ENCODE results near the gene MPPED2.

MPPED2 gene

DNA sequence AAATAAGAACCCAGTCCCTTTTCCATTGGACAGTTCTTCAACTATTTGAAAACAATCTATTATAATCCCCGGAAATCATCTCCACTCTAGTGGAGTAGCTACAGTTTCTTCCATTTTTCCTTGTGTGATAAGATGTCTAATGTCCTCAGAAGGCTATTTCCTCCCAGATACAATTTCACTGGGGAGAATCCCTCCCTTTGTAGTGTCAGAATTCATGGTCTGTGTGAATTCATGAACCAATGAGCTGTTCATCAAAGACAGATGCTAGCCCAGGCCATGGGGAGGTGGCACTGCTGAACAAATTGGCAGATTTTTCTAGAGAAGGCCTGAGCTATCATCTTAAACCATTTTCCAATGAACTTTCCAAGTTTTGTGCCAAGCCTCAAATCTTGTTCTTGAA is 45.4 kb downstream of the MPPED2 start:
- TF ChIP-seq MYC (IDR thresholded peaks at IDR 0.05; ENCODE audit: low read depth, low read length) (no peak), POLR2A (IDR thresholded peaks at IDR 0.05; ENCODE audit: extremely low read depth, insufficient read length) (no peak)
- TF ChIP-seq, protein P1, sequence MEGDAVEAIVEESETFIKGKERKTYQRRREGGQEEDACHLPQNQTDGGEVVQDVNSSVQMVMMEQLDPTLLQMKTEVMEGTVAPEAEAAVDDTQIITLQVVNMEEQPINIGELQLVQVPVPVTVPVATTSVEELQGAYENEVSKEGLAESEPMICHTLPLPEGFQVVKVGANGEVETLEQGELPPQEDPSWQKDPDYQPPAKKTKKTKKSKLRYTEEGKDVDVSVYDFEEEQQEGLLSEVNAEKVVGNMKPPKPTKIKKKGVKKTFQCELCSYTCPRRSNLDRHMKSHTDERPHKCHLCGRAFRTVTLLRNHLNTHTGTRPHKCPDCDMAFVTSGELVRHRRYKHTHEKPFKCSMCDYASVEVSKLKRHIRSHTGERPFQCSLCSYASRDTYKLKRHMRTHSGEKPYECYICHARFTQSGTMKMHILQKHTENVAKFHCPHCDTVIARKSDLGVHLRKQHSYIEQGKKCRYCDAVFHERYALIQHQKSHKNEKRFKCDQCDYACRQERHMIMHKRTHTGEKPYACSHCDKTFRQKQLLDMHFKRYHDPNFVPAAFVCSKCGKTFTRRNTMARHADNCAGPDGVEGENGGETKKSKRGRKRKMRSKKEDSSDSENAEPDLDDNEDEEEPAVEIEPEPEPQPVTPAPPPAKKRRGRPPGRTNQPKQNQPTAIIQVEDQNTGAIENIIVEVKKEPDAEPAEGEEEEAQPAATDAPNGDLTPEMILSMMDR (IDR thresholded peaks at IDR 0.05; ENCODE audit: low read depth, low read length) = no peak
- TF ChIP-seq, protein P2, sequence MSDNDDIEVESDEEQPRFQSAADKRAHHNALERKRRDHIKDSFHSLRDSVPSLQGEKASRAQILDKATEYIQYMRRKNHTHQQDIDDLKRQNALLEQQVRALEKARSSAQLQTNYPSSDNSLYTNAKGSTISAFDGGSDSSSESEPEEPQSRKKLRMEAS (IDR thresholded peaks at IDR 0.05; ENCODE audit: low read depth, low read length) = no peak
- DNase-seq (ENCODE audit: low read depth) = no peak
- no peak overlapping the region for H3K4me3 ChIP-seq (ENCODE audit: low read depth, low read length)

GRCh38 chr11:30538251-30538650 is 47.9 kb downstream of the MPPED2 start:
- no peak for DNase-seq (ENCODE audit: low read depth)
- TF ChIP-seq POLR2A (IDR thresholded peaks at IDR 0.05; ENCODE audit: extremely low read depth, insufficient read length) (no peak), MYC (IDR thresholded peaks at IDR 0.05; ENCODE audit: low read depth, low read length) (no peak)
- TF ChIP-seq, protein P2 (IDR thresholded peaks at IDR 0.05; ENCODE audit: low read depth, low read length) = no peak
- TF ChIP-seq, protein P1 (IDR thresholded peaks at IDR 0.05; ENCODE audit: low read depth, low read length) = no peak

DNA sequence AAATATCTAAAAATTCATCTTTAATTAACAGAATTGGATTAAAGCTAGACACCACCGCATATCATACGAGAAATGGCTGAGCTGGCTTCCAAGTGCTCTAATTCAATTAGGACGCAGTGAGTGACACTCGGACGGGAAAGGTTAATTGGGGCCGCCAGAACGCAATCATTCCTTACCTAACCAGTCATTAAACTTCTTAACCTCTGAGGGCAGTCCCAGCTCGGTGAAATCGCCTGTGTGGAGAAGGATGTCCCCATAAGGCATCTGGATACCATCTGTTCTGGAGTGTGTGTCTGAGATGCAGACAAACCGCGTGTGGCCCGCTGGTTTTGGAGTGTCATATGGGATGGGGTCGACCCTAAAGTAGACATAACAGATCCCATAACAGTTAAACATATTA is 50.3 kb downstream of the MPPED2 start:
- no peak for DNase-seq (ENCODE audit: low read depth)
- no peak overlapping the region for H3K4me3 ChIP-seq (ENCODE audit: low read depth, low read length)
- TF ChIP-seq, protein P1 (IDR thresholded peaks at IDR 0.05; ENCODE audit: low read depth, low read length) = no peak
- no peak for TF ChIP-seq MYC (IDR thresholded peaks at IDR 0.05; ENCODE audit: low read depth, low read length)
- no peak for TF ChIP-seq POLR2A (IDR thresholded peaks at IDR 0.05; ENCODE audit: extremely low read depth, insufficient read length)
- TF ChIP-seq, protein P2 (IDR thresholded peaks at IDR 0.05; ENCODE audit: low read depth, low read length) = no peak

More at GRCh38 chr11:30538251-30538650, 47.9 kb downstream of the MPPED2 start:
- H3K4me3 ChIP-seq (ENCODE audit: low read depth, low read length) = no peak overlapping the region

GRCh38 chr11:30533445-30533947 is 52.7 kb downstream of the MPPED2 start:
- TF ChIP-seq POLR2A (IDR thresholded peaks at IDR 0.05; ENCODE audit: extremely low read depth, insufficient read length) = no peak
- no peak for TF ChIP-seq MYC (IDR thresholded peaks at IDR 0.05; ENCODE audit: low read depth, low read length)
- TF ChIP-seq, protein P2 (IDR thresholded peaks at IDR 0.05; ENCODE audit: low read depth, low read length) = no peak
- TF ChIP-seq, protein P1 (IDR thresholded peaks at IDR 0.05; ENCODE audit: low read depth, low read length) = no peak
- no peak overlapping the region for H3K4me3 ChIP-seq (ENCODE audit: low read depth, low read length)
- DNase-seq (ENCODE audit: low read depth) = no peak

GRCh38 chr11:30527566-30527965 is 58.6 kb downstream of the MPPED2 start:
- H3K4me3 ChIP-seq (ENCODE audit: low read depth, low read length) = no peak overlapping the region
- TF ChIP-seq MYC (IDR thresholded peaks at IDR 0.05; ENCODE audit: low read depth, low read length) = no peak
- TF ChIP-seq, protein P1 (IDR thresholded peaks at IDR 0.05; ENCODE audit: low read depth, low read length) = no peak
- TF ChIP-seq POLR2A (IDR thresholded peaks at IDR 0.05; ENCODE audit: extremely low read depth, insufficient read length) = no peak
- TF ChIP-seq, protein P2 (IDR thresholded peaks at IDR 0.05; ENCODE audit: low read depth, low read length) = no peak
- DNase-seq (ENCODE audit: low read depth) = no peak
